ENCODE measurements around the gene MDC1. TPM values are rescaled to one million over a fixed set of nuclear protein-coding genes. Genes with fewer than 3 reads are reported as not detected.

The MDC1 gene
- total RNA-seq, 1 experiment from 2014 or later: 46.6 TPM

GRCh38 chr6:30707281-30707850 lies 9.7 kb downstream of the MDC1 start:
- Histone ChIP-seq H3K4me3 (ENCODE audit: low read depth, low read length) (no peak overlapping the region), H3K4me1 (no peaks in the 10 kb centered on the region), H3K27me3 (replicated peaks; ENCODE audit: control insufficient read depth, insufficient read depth, low read length) (no peaks in the 10 kb centered on the region), H3K9me3 (no peaks in the 10 kb centered on the region), H3K36me3 (ENCODE audit: control insufficient read depth, insufficient read depth, low read length) (peaks cover 1% of the 10 kb centered on the region; the same call in 1 of the 2 replicates)
- DNase-seq: no peak
- no peak overlapping the region for H3K4me3 Mint-ChIP-seq (ENCODE audit: unreplicated experiment)
- ChIA-PET POLR2A (interaction anchor here (0.5 kb wide), 1 partner anchor 93 kb away, joined by 21 read pairs; no protein-coding TSS in a partner anchor), CTCF (no interaction called here)
- no TSS peak for BruUV-seq (replicated peaks)
- peaks cover 53% of the 10 kb centered on the region for H3K36me3 Mint-ChIP-seq (ENCODE audit: insufficient read depth, unreplicated experiment)
- H3K27me3 Mint-ChIP-seq (ENCODE audit: insufficient read depth, unreplicated experiment): no peaks in the 10 kb centered on the region
- no peak overlapping the region for H3K27ac Mint-ChIP-seq (ENCODE audit: unreplicated experiment)
- intact Hi-C loops (cut with micrococcal nuclease; ENCODE audit: unreplicated experiment): no loop called here
- no peaks in the 10 kb centered on the region for H3K9me3 Mint-ChIP-seq (ENCODE audit: unreplicated experiment)
- no peak for TF ChIP-seq CTCF (IDR thresholded peaks at IDR 0.05; ENCODE audit: insufficient read depth in 1 of 2, low read depth in 1 of 2, low read length in 1 of 2, severe bottlenecking in 1 of 2, unreplicated experiment in 1 of 2)
- H3K4me1 Mint-ChIP-seq (ENCODE audit: low read depth, unreplicated experiment): peaks cover 7% of the 10 kb centered on the region

- intact Hi-C loops (cut with micrococcal nuclease; ENCODE audit: unreplicated experiment): no loop called here
- Mint-ChIP-seq H3K9me3 (ENCODE audit: unreplicated experiment) (no peaks in the 10 kb centered on the region), H3K4me3 (ENCODE audit: unreplicated experiment) (no peak overlapping the region), H3K27ac (ENCODE audit: unreplicated experiment) (no peak overlapping the region), H3K4me1 (ENCODE audit: low read depth, unreplicated experiment) (peaks cover 7% of the 10 kb centered on the region), H3K27me3 (ENCODE audit: insufficient read depth, unreplicated experiment) (no peaks in the 10 kb centered on the region), H3K36me3 (ENCODE audit: insufficient read depth, unreplicated experiment) (peaks cover 37% of the 10 kb centered on the region)
- H3K9me3 ChIP-seq: no peaks in the 10 kb centered on the region
- H3K27me3 ChIP-seq (replicated peaks; ENCODE audit: control insufficient read depth, insufficient read depth, low read length): no peaks in the 10 kb centered on the region
- TF ChIP-seq CTCF (IDR thresholded peaks at IDR 0.05; ENCODE audit: insufficient read depth in 1 of 2, low read depth in 1 of 2, low read length in 1 of 2, severe bottlenecking in 1 of 2, unreplicated experiment in 1 of 2): no peak
- H3K4me3 ChIP-seq (ENCODE audit: low read depth, low read length): no peak overlapping the region
- no peaks in the 10 kb centered on the region for H3K4me1 ChIP-seq
- POLR2A ChIA-PET: no interaction called here
- CTCF ChIA-PET: interaction anchor here (0.8 kb wide), 1 partner anchor 382 kb away, joined by 3 read pairs; no protein-coding TSS in a partner anchor
- DNase-seq: no peak
- no peaks in the 10 kb centered on the region; the same call in 1 of the 2 replicates for H3K36me3 ChIP-seq (ENCODE audit: control insufficient read depth, insufficient read depth, low read length)
- BruUV-seq (replicated peaks): no TSS peak
These were observed 11.5 kb downstream of the MDC1 start for GRCh38 chr6:30705620-30706019.

- CTCF ChIA-PET: interaction anchor here (0.8 kb wide), 1 partner anchor 14 kb away, joined by 3 read pairs; no protein-coding TSS in a partner anchor
- H3K4me3 Mint-ChIP-seq (ENCODE audit: unreplicated experiment): no peak overlapping the region
- BruUV-seq (replicated peaks): no TSS peak
These were observed 13.3 kb downstream of the MDC1 start for GRCh38 chr6:30703821-30704220.

More at GRCh38 chr6:30703821-30704220, 13.3 kb downstream of the MDC1 start:
- no peak for DNase-seq
- Histone ChIP-seq H3K4me3 (ENCODE audit: low read depth, low read length) (no peak overlapping the region), H3K4me1 (no peaks in the 10 kb centered on the region), H3K9me3 (no peaks in the 10 kb centered on the region), H3K36me3 (ENCODE audit: control insufficient read depth, insufficient read depth, low read length) (no peaks in the 10 kb centered on the region), H3K27me3 (replicated peaks; ENCODE audit: control insufficient read depth, insufficient read depth, low read length) (no peaks in the 10 kb centered on the region)
- no peak overlapping the region for H3K27ac Mint-ChIP-seq (ENCODE audit: unreplicated experiment)
- intact Hi-C loops (cut with micrococcal nuclease; ENCODE audit: unreplicated experiment): no loop called here
- TF ChIP-seq CTCF (IDR thresholded peaks at IDR 0.05; ENCODE audit: insufficient read depth in 1 of 2, low read depth in 1 of 2, low read length in 1 of 2, severe bottlenecking in 1 of 2, unreplicated experiment in 1 of 2): no peak
- H3K27me3 Mint-ChIP-seq (ENCODE audit: insufficient read depth, unreplicated experiment): no peaks in the 10 kb centered on the region
- POLR2A ChIA-PET: interaction anchor here (0.6 to 0.8 kb wide), 2 partner anchors 51 to 52 kb away, joined by 3 read pairs; no protein-coding TSS in a partner anchor
- peaks cover 46% of the 10 kb centered on the region for H3K36me3 Mint-ChIP-seq (ENCODE audit: insufficient read depth, unreplicated experiment)
- peaks cover 7% of the 10 kb centered on the region for H3K4me1 Mint-ChIP-seq (ENCODE audit: low read depth, unreplicated experiment)
- H3K9me3 Mint-ChIP-seq (ENCODE audit: unreplicated experiment): no peaks in the 10 kb centered on the region

Data from Caco-2 (cell line).